GM10248 (cell line): ENCODE data around the gene ADH7.

Experiments used
- CTCF ChIA-PET: fragments of 300-600 bp; sonication (Branson Sonifier 250); formaldehyde crosslinking; extraction: SDS; loops from one replicate; lab custom pipeline; 2021; ENCODE audit warnings: antibody characterized with exemption; lab: Yijun Ruan, JAX
- POLR2A ChIA-PET: fragments of 350-650 bp; sonication (Branson Sonifier 250); formaldehyde crosslinking; extraction: SDS; loops from one replicate; lab custom pipeline; 2020; ENCODE audit warnings: antibody characterized with exemption; lab: Yijun Ruan, JAX
- DNase-seq: peaks from one replicate; pipeline ENCODE4 v3.0.0; 2012; ENCODE audit errors: extremely low spot score
- CTCF ChIP-seq: IDR thresholded peaks from 2 replicates; pipeline ENCODE4 v1.5.1; 2012; ENCODE audit warnings: mild to moderate bottlenecking, low read depth; ENCODE audit errors: extremely low read depth, missing control alignments, control extremely low read depth

The ADH7 gene

DNA sequence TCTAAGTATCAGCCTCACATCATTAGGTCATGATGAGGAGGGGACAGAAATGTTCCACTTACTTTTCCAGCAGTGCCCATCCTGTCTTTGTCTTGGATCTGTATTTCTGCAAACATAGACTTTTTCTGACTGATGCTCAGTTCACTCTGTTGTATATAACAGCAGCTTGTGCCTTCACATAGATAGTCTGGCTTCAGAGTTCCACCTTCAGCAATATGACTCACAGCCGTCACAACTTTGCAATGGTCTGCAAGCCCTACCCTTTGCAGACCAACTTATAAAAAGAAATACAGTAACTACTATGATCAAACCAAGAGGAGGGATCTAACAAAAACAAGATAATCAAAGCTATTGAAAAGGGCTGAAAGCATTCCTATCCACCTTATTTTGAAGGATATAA, at the start of gene ADH7:
Gene ADH7 (minus strand): TSS at position 189 of the 400 bp plus-strand sequence. CDS start 109 bp downstream, at position 80.
- TF ChIP-seq CTCF, result no peak
- DNase-seq, result no peak
- ChIA-PET POLR2A (no interaction called here), CTCF (no interaction called here)

DNA sequence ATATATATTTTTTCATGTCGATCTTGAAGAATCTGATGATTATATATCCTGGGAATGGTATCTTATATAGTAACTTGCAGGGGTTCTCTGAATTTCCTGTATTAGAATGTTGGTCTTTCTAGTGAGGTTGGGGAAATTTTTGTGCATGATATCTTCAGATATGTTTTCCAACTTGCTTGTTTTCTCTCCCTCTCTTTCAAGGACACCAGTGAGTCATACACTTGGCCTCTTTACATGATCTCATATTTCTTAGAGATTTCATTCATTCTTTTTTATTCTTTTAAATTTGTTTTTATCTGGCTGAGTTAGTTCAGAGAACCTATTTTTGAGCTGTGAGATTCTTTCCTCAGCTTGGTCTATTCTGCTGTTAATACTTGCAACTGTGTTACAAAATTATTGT, 48.5 kb upstream of the ADH7 start:
- ChIA-PET POLR2A (no interaction called here), CTCF (no interaction called here)
- DNase-seq, result no peak
- TF ChIP-seq CTCF, result no peak

DNA sequence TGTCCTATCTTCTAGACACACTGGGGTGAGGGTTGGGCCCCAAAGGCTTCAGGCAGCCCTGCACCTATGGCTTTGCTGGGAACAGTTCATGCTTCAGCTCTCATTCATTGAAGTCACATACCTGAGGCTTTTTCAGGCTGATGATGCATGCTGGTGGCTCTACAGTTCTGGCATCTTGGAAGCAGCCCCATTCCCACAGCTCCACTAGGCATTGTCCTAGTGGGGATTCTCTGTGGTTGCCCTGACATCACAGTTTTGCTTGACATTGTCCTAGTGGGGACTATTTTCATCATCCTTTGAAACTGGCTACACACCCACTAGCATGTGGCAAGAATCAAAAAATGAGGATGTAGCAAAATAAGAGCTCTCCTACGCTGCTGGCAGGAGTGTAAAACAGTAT, 38.0 kb upstream of the ADH7 start:
- TF ChIP-seq CTCF, result no peak
- DNase-seq, result no peak
- ChIA-PET POLR2A (no interaction called here), CTCF (interaction anchor here (1.2 to 1.6 kb wide), 4 partner anchors 9 to 20 kb away, joined by 3 to 7 read pairs (median 4); no protein-coding TSS in a partner anchor)

DNA sequence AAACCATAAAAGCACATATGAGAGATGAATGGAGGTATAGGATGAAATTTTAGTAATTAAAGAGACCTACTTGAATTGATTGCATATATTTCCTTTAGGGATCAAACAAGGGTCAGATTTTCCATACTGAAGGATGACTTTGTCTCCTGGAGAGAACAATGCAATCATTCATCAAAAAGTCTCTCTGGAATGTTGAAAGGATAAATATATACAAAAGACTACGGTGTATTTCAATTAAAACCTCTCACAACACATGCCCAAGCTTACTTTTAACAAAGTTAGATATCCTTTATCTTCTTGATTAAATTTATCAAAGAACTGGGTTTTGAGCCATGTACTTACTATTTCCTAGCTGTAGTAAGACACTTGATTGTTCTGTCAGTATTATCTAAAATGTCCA, 36.8 kb upstream of the ADH7 start:
- ChIA-PET CTCF (interaction anchor here (1.1 to 1.7 kb wide), 3 partner anchors 8 to 9 kb away, joined by 4 to 7 read pairs (median 5); no protein-coding TSS in a partner anchor), POLR2A (no interaction called here)
- no peak for DNase-seq
- TF ChIP-seq CTCF, result no peak

GRCh38 chr4:99471349-99471748, 36.2 kb upstream of the ADH7 start:
- no peak for DNase-seq
- ChIA-PET POLR2A (no interaction called here), CTCF (interaction anchor here (1.0 to 1.7 kb wide), 4 partner anchors 8 to 337 kb away, joined by 3 to 7 read pairs (median 4); no protein-coding TSS in a partner anchor)
- no peak for TF ChIP-seq CTCF

GRCh38 chr4:99468889-99469288, 33.7 kb upstream of the ADH7 start:
- POLR2A ChIA-PET, result no interaction called here
- TF ChIP-seq CTCF, result no peak
- no peak for DNase-seq
- CTCF ChIA-PET, result interaction anchor here (0.8 kb wide), 1 partner anchor 255 kb away, joined by 3 read pairs; no protein-coding TSS in a partner anchor
